SW480 (cell line): Measurements from ENCODE around the gene ATCAY.
"Not testable (repeated sequence)": the region's sequence is repeated elsewhere in the genome, so short reads cannot be mapped to it uniquely, and the experiment has no call there.

Experiments
- DNase-seq: peaks from one replicate; pipeline ENCODE4 v3.0.0-alpha.2; 2016; ENCODE audit warnings: low spot score

Gene ATCAY

DNA sequence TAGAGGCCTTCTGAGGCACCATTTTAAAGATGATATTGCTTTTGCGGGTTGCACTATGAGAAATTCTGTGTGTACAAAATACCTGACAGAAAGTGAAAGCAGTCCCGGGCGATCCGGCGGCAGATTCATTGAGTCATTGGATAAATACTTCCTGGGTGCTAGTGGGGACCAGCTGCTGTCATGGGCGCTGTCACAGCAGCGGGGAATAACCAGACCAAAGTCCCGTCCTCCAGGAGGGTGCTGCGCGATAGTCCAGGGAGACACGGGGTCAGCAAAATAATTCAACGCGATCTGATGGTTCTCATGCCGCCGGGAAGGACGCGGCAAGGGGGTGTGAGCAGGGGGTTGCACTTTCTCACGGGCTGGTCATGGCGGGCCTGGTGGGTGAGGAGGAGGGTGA, 25.2 kb upstream of the ATCAY start:
- DNase-seq = peak; percentile 78

DNA sequence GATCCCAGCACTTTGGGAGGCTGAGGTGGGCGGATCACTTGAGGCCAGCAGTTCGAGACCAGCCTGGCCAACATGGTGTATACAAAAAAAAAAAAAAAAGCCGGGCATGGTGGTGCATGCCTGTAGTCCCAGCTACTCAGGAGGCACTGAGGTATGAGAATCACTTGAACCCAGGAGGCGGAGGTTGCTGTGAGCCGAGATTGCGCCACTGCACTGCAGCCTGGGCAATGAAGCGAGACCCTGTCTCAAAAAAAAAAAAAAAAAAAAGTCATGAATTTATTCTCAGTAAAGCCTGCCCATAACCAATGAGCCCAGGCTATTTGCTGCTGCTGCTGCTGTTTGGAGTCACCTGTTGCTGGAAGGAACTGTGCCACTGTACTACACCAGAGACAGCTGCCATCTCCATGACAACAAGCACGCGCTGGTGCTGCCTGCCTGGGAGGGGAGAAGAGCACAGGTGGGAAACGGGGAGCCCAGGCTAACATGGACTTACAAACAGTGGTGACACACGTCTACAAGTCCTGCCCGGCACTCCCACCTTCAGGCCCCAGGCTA, 23.0 kb upstream of the ATCAY start:
- DNase-seq = no peak

DNA sequence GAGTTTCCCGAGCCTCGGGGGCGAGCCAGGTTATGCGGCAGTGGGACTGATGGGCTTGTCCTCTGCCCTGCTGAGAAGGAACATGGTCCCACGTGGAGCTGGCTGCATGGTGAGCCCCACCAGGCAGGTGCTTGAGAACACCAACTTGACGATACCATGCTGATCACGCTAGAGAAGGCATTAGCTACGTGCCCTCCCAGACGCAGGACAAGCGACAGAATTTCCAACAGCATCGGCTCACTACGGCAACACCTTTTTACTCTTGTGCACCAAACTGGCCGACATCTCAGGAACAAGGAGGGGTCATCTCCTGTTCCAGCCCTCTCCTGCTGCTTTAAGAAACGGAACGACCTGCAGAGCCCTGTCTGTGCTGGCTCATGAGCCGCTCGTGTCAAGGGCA, 20.0 kb upstream of the ATCAY start:
- DNase-seq = no peak

DNA sequence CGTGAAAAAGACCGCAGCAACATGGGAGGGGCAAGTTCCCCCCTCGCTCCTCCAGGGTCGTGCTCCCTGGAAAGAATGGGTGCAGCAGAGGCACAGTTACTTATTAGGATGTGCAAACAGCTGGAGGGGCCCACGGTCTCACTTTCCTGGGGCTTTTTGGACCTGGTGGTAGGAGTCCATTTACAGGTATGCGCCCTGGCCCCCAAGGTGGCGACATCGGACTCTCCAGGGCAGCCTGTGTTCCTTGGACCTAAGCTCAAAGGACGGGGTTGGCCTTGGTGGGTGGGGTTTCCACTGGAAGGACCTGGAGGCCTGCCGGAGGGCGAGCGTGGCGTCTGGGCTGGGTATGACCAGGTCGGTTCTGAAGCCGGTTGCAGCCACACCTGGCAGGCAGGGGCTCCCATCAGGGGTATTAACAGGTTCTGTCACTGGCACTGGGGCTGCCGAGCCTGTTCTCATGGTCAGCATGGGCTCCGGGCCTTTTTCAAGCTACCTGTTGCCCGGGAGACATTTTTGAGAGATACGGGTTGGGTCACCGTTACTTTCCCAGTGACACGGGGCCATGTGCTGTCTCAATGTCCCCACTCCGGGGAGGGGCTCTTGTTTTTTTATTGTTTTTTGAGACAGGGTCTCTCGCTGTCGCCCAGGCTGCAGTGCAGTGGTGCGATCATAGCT, 17.5 kb upstream of the ATCAY start:
- no peak for DNase-seq

DNA sequence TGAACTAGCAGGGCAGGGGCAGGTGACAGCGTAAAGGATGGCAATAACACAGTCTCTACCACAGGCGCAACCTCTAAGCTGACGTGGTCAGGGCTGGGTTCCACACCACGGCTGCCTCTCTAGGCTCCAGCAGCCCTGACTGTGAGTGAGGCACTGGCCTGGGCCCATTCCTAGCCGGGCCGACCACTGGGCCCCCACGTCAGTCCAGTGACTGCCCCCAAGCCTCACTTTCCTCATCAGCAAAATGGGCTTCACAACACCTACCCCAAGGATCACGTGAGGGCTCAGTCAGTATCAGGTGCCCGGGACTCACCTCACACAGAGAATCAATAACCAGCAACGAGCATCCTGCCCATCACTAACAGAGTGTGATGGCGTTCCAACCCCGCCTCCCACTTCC, 16.8 kb upstream of the ATCAY start:
- no peak for DNase-seq

DNA sequence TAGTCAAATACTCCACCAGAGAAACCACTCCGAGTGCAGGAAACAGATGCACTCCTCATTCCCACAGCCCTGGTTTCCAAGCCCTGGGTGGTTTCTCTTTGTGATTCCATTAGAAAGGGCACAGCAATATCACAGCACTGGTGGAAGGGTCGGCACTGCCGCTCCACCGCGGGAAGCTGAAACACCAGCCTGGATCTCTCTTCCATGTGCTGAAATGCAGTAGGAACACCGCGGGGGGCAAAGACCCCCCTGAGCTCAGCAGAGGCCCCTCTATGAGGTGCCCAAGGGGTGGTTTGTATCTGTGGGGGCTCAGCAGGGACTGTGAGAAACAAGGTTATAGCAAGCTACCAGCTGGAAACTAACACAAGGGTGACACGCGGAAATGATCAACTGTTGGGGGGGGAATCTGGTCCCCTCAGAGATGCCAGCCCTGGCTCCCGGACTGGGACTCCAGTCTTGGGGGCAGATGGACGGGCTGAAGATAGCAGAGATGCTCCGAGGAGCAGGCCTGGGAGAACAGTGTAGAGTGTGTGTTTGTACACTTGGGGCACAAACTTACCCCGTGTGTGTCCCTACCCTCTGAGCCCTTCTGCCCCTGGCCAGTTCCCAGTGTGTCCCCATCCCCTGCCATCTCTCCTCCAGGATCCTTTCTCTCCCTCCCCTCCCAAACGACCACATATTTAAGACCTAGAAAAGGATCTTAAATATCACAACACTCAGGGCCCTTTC, 13.4 kb upstream of the ATCAY start:
- DNase-seq = no peak

DNA sequence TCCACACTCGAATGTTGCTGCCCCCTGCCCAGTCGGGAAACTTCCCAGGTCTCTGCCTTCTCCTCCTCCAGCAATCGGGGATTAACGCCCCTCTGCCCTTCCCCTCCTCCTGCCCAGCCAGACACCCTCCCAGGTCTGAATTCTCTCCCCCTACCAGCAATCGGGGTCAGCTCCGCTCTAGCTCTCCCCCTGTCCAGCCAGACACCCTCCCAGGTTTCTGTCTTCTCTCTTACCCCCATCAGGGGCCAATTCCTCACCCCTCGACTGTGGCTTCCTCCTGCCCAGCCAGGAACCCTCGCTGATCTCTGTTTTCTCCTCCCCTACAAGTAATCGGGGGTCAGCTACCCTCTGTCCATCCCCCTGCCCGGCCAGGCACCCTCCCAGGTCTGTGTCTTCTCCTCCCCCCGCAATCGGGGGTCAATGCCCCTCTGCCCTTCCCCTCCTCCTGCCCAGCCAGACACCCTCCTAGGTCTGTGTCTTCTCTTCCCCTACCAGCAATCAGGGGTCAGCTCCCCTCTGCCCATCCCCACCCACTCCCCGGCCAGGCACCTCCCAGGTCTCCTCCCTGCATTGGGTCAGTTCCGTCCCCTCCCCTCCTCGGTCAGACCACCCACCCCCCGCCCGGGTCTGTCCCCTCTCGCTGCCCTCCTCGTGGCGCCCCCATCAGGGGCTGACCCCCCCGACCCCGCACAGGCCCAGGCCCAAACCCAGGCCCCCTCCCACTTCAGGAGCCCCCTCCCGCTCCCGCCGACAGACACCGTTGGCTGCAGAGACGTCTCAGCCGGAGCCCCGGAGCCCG, 12.3 kb upstream of the ATCAY start:
- no peak for DNase-seq

DNA sequence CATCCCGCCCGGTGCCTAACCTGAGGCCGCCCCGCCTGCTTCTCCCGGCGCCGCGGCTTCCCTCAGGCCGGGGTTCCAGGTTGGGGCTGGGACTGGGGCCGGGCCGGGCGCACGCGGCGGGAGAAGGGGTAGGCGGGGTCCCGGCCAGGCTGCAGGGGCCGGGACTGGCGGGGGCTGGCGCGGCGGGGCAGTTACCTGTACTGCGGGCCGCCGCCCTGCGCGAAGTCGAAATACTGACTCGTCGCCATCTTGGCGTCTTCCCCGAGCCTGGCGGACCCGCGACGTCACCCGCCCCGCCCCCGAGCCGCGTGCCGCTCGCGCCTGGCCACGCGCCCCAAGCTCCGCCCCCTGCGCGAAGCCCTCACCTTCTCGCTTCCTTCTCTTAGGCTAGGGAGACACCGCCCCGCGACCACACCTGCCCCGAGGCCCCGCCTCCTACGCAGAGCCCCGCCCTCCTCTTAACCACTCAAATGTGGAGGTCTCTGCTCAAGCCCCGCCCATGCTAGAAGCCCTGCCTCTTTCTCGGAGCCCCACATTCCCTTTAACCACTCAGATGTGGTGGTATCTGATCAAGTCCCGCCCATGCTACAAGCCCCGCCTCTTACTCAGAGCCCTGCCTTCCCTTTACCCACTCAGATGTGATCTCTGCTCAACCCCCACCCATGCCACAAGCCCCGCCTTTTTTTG, 11.6 kb upstream of the ATCAY start, which contains the start of gene ZFR2:
ZFR2 (minus strand) TSS at position 269 of the 687 bp plus-strand sequence; CDS start at position 248, 21 bp downstream.
- DNase-seq = no peak

DNA sequence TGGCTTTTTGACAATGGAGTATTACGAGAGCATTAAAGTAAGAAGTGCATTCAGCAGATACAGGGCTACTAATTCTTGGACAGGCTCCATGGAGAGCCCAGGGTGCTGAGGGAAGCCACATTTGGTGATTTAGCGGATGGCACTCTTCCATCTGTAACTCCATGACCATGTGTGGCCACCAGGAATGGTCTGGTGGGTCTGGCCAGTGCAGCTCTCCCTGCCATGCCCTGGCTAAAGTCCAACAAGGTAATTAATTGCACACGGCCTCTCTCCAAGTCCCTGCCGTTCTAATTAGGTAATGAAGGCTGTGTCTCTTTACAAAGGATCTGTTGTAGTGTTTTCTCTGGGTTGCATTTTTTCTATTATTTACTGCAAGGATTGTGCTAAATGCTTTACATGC, 7.3 kb upstream of the ATCAY start:
- DNase-seq = no peak

DNA sequence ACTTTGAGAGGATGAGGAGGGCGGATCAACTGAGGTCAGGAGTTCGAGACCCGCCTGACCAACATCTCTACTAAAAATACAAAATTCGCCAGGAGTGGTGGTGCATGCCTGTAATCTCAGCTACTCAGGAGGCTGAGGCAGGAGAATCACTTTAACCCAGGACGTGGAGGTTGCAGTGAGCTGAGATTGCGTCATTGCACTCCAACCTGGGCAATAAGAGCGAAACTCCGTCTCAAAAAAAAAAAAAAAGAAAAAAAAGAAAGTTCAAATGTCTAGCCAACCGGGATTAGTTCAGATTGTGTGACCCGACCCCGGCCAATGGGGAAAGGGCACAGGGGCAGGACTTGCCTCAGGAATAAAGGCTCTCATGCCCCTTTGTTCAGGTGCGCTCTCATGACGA, 5.8 kb upstream of the ATCAY start:
- not testable (repeated sequence) for DNase-seq

DNA sequence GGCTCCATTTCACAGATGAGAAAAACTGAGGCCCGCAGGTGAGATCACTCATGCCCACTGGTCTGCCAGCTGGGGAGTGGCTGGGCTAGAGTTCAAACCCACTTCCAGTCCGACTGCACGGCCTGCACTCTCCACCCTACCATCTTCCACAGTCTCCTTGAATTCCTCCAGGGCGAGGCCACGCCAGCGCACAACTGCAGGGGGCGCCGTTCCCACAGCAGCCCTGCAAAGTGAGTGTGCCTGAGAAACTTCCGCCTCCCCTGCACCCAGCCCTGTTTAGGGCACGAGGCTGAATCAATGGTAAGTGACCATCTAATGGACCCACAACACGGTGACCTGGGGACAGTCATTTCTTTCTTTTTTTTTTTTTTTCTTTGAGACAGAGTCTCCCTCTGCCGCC, 829 bp upstream of the ATCAY start:
- no peak for DNase-seq

DNA sequence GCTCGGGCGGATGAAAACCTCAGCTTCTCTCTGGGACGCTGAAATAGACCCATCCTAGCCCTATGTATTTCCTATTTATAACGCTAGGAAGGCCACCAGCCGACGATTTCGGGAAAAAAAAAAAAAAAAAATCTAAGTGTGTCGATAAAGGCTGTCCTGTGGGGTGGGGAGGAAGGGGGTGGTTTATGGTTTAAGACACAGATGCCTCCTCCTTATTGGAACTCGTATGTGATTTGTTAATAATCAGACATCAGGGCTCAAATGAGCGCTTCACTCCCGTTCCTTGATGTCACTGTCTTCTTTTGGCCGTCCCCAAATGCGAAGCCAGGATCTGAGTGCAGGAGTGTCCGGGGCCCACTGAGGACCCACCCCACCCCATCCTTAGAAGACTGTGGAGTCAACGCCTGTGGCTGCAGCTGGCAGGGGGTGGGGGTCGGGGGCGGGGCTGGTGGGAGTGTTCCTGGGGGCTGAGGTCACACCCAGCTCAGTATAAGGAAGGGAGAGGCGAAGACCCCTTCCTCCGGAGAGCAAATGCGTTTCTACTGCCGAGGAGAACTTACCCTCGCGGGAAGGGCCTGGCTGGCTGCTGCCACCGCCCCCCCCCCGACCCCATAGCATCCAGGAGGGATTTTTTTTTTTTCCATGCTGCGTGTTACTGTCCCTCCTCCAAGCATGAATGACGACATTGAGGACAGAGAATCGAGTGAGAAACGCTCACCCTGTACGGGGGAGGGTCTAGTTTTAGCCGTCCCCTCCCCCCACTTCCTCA, 971 bp downstream of the ATCAY start:
- DNase-seq = no peak

DNA sequence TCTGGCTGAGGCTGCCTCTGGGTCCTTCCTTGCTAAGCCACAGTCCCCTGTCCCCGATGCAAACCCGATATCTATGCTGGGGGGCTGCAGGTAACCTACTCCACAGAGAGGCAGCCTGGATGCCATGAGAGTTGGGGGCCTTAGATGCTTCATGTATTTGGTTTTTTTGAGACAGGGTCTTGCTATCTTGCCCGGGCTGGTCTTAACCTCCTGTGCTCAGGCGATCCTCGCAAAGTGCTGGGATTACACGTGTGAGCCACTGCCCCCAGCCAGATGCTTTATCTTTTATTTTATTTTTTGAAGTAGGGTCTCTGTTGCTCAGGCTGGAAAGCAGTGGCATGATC, 1.5 kb downstream of the ATCAY start:
- DNase-seq = no peak

DNA sequence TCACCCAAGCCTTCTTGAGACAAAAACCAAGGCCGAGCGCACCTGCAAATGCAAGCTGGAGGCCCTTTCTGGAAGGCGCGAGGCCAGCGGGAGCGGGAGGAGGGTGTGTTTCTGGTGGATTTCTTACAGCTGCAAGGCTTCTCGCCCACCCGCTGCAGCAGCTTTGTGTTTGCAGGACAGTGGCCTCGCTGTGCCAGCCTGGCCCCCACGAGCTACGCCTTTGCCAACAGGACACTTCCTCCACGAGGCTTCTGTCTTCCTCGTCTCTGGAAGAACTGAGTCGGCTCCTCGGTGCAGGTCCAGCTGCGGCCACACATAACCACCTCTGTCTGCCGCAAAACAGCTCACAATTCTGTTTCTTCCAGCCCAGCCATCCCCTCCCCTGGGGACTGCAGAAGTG, 10.1 kb downstream of the ATCAY start:
- DNase-seq = no peak

DNA sequence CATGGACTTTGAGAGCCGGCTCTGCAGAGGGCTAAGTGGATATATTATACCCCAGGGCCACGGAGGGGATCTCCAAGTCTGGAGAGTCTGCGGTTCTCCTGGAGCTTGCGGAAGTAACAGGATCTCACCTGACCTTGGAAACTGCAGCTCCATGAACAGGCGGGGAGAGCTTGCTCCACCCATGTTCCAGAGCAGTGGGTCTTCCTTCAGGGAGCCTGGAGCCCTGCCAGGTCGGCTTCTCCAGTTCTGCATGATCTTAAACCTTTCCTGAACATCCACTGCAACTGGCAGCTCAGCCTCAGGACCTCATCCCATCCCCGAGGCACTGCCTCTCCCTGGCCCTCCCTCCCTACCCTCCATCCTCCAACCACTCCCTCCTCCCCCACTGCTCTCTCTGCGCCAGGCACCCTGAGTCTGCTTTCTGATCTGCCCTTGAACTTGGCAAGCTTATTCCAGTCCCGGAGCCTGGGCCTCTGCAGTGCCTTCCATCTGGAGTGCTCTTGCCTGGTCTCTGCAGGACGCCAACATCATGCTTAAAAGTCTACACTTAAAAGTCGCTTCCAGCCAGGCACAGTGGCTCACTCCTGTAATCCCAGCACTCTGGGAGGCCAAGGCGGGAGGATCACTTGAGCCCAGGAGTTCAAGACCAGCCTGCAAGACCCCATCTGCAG, 13.2 kb downstream of the ATCAY start:
- no peak for DNase-seq

DNA sequence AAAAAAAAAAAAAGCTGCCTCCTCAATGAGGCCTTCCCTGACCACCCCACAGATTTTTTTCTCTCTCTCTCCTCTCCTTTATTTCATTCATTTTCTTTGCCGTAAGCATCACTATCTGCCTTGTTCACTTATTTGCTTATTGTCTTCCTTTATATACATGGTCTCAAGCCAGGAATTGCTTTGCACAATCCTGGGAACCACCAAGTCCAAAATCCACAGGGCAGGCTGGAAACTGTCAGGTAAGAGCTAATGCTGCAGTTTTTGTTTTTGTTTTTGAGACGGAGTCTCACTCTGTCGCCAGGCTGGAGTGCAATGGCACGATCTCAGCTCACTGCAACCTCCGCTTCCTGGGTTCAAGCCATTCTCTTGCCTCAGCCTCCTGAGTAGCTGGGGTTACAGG, 14.5 kb downstream of the ATCAY start:
- not testable (repeated sequence) for DNase-seq

DNA sequence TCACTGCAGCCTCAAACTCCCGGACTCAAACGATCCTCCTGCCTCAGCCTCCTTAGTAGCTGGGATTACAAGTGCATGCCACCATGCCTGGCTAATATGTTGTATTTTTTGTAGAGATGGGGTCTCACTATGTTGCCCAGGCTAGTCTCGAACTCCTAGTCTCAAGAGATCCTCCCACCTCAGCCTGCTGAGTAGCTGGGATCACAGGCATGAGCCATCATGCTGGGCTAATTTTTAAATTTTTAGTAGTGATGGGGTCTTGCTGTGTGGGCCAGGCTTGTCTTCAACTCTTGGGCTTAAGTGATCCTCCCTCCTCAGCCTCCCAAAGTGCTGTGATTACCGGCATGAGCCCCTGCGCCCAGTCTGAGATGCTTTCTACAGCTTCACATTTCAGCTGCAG, 15.3 kb downstream of the ATCAY start:
- no peak for DNase-seq

DNA sequence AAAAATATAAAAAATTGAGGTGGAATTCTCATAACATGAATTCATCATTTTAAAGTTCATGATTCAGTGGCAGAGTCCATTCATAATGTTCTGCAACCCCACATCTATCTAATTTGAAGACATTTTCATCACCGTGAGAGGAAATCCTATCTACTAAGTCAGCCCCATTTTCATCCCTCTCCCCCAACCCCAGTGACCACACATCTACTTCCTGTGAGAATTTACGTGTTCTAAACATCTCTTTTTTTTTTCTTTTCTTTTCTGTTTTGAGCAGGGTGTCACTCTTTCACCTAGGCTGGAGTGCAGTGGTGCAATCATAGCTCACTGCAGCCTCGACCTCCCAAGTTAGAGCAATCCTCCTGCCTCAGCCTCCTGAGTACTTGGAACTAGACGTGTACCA, 17.5 kb downstream of the ATCAY start:
- no peak for DNase-seq

DNA sequence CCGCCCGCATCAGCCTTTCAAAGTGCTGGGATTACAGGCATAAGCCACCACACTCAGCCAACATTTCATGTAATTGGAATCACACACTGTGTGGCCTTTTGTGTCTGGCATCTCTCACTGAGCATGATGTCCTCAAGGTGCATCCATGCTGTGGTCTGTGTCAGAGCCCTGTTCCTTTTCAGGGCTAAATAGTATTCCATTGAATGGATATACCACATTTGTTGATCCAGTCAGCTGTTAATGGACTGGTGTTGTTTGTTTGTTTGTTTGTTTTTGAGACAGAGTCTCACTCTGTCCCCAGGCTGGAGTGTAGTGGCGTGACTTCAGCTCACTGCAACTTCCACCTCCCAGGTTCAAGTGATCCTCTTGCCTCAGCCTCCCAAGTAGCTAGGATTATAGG, 17.9 kb downstream of the ATCAY start:
- no peak for DNase-seq

DNA sequence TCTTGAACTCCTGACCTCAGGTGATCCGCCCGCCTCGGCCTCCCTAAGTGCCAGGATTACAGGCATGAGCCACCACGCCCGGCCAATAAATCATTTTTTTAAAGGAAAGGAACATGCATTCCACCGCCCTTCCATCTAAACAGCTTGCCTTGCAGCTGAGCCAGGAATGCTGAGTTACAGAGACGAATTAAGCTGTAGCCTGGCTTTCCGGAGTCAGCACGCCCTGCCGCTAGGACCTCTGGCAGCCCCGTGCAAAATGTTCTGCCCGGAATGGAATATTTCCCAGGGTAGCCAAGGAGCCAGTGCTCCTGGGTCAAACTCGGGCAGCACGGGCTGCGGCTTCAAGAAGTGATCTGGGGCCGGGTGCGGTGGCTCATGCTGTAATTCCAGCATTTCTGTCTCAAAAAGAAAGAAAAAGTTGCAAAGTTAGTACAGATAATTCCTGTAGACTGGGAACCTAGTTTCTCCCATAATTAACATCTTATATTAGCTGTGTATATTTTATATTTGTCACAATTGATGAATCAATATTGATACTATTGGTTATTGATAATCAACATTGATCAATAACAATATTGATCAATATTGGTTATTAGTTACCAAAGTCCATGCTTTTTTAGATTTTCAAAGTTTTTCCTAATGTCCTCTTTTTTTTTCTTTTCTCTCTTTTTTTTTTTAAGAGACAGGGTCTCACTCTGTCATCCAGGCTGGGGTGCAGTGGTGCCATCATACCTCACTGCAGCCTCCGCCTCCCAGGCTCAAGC, 19.2 kb downstream of the ATCAY start:
- no peak for DNase-seq
